Calu3 (cell line): Measurements from ENCODE around the gene NHERF2. TPM values are rescaled to one million over a fixed set of nuclear protein-coding genes. Genes with fewer than 3 reads are reported as not detected.

ENCODE experiments used
- BruUV-seq: library from RNA; stranded (reverse); fragments of 400-500 nt; replicated peaks from 2 replicates; lab custom pipeline; 2021; lab: Mats Ljungman, UMichigan
- CTCF ChIA-PET: fragments of 300-600 bp; sonication (Branson Sonifier 250); formaldehyde crosslinking; loops from one replicate; lab custom pipeline; 2022; ENCODE audit warnings: antibody characterized with exemption; lab: Charles Lee
- DNase-seq: peaks from one replicate; pipeline ENCODE4 v3.0.0; 2022
- H3K27ac Mint-ChIP-seq: one replicate; pipeline ENCODE4 v1.8.0; 2022; ENCODE audit warnings: mixed read lengths; ENCODE audit not compliant: unreplicated experiment
- H3K27me3 Mint-ChIP-seq: one replicate; pipeline ENCODE4 v1.8.0; 2022; ENCODE audit warnings: mixed read lengths; ENCODE audit not compliant: unreplicated experiment
- H3K36me3 Mint-ChIP-seq: one replicate; pipeline ENCODE4 v1.8.0; 2022; ENCODE audit warnings: mild to moderate bottlenecking, moderate library complexity, mixed read lengths; ENCODE audit not compliant: insufficient read depth, unreplicated experiment
- H3K4me1 Mint-ChIP-seq: one replicate; pipeline ENCODE4 v1.8.0; 2022; ENCODE audit warnings: mild to moderate bottlenecking, low read depth, mixed read lengths; ENCODE audit not compliant: unreplicated experiment
- H3K4me3 Mint-ChIP-seq: one replicate; pipeline ENCODE4 v1.8.0; 2022; ENCODE audit warnings: mild to moderate bottlenecking, low read depth, moderate library complexity, mixed read lengths; ENCODE audit not compliant: unreplicated experiment
- H3K9me3 Mint-ChIP-seq: one replicate; pipeline ENCODE4 v1.8.0; 2022; ENCODE audit warnings: low read depth, mixed read lengths; ENCODE audit not compliant: unreplicated experiment
- intact Hi-C: fragments of 100-400 bp; cut with micrococcal nuclease; formaldehyde crosslinking; loops from one replicate; pipeline ENCODE4 v1.10.0; 2022; ENCODE audit not compliant: unreplicated experiment
- total RNA-seq: library from RNA; stranded (reverse); gene quantifications from 2 replicates; pipeline ENCODE4 v1.2.3, GENCODE V29; 2022
- TF ChIP-seq, protein P1 (sequence below): fragments of 200-600 bp; IDR thresholded peaks from one replicate; pipeline ENCODE4 v1.8.0; 2022; ENCODE audit warnings: antibody characterized with exemption; ENCODE audit not compliant: unreplicated experiment

The NHERF2 gene
- total RNA-seq, 1 experiment from 2014 or later = 15.7 TPM

DNA sequence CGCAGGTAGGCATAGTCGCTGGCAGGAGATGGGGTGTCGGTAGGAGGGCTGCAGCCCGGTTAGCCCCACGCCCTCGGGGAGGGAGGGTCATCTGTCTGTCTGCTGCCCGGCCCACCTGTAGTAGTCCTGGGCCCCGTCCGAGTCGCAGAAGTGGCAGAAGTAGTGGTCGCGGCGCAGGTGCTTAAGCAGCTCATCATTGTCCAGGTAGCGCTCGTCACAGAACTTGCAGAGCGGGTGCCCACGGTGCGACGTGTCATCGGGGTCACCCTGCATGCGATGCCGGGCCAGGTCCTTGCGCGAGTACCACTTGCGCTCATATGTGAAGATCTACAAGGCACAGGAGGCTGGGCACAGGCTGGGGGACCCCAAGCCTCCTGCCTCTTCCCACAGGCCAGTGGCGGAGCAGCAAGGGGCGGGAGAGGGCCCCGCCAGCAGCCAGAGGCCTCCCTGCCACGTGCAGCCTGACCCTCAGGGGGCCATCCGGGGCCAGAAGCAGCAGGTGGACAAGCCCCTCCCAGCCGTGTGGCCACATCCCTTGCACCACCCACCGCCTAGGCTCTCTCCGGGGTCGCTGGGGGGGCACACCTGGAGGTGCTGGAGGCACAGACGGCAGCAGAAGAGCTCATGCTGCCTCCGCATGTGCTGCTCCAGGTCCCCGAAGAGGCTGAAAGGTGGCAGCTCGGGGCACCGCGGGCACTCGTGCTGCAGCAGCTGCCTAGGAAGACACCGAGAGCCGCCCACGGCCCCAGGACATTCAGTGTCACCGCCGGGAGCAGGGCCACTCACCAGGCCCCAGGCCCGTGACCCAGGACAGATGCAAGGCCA, 24.1 kb upstream of the NHERF2 start:
- Mint-ChIP-seq H3K9me3 (no peaks in the 10 kb centered on the region), H3K27me3 (no peaks in the 10 kb centered on the region), H3K4me3 (no peak overlapping the region), H3K36me3 (peaks cover 41% of the 10 kb centered on the region), H3K4me1 (peaks cover 26% of the 10 kb centered on the region), H3K27ac (no peak overlapping the region)
- CTCF ChIA-PET = interaction anchor here (0.6 to 2.0 kb wide), 5 partner anchors 10 to 151 kb away, joined by 3 to 7 read pairs (median 4); no protein-coding TSS in a partner anchor
- no peak for DNase-seq
- BruUV-seq = no TSS peak
- TF ChIP-seq, protein P1, sequence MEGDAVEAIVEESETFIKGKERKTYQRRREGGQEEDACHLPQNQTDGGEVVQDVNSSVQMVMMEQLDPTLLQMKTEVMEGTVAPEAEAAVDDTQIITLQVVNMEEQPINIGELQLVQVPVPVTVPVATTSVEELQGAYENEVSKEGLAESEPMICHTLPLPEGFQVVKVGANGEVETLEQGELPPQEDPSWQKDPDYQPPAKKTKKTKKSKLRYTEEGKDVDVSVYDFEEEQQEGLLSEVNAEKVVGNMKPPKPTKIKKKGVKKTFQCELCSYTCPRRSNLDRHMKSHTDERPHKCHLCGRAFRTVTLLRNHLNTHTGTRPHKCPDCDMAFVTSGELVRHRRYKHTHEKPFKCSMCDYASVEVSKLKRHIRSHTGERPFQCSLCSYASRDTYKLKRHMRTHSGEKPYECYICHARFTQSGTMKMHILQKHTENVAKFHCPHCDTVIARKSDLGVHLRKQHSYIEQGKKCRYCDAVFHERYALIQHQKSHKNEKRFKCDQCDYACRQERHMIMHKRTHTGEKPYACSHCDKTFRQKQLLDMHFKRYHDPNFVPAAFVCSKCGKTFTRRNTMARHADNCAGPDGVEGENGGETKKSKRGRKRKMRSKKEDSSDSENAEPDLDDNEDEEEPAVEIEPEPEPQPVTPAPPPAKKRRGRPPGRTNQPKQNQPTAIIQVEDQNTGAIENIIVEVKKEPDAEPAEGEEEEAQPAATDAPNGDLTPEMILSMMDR = no peak
- intact Hi-C loops = no loop called here

DNA sequence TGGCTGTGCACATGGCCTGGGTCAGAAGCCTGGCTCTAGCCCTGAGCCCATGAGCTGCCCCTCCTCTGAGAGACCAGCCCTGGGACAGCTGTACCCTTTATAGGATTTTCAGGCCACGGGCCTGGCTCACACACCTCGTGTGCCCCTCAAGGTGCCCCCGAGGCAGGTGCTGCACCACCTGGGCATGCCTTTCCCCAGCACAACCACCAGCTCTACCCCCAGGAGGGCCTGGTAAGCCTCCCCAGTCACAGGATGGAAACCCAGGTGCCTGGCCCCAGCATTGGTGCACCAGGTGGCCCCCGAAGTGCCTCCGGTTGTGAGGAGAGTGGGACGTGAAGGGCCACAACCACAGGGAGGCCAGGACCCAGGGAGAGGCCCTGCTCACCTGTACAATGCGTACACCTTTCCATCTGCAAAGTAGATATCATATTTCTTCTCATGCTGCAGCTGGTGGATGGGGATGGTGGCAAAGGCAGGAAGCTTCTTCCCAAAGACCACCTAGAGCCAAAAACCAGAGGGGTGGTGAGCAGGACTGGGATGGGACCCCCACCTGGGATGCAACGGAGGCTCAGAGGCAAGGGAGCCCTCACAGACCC, 23.4 kb upstream of the NHERF2 start:
- BruUV-seq = no TSS peak
- no peak overlapping the region for H3K4me3 Mint-ChIP-seq
- no peak overlapping the region for H3K27ac Mint-ChIP-seq
- intact Hi-C loops = no loop called here
- peaks cover 42% of the 10 kb centered on the region for H3K36me3 Mint-ChIP-seq
- no peaks in the 10 kb centered on the region for H3K27me3 Mint-ChIP-seq
- peaks cover 33% of the 10 kb centered on the region for H3K4me1 Mint-ChIP-seq
- H3K9me3 Mint-ChIP-seq = no peaks in the 10 kb centered on the region
- TF ChIP-seq, protein P1 = no peak
- no peak for DNase-seq
- CTCF ChIA-PET = interaction anchor here (0.6 to 2.0 kb wide), 9 partner anchors 8 to 150 kb away, joined by 3 to 11 read pairs (median 4); no protein-coding TSS in a partner anchor

DNA sequence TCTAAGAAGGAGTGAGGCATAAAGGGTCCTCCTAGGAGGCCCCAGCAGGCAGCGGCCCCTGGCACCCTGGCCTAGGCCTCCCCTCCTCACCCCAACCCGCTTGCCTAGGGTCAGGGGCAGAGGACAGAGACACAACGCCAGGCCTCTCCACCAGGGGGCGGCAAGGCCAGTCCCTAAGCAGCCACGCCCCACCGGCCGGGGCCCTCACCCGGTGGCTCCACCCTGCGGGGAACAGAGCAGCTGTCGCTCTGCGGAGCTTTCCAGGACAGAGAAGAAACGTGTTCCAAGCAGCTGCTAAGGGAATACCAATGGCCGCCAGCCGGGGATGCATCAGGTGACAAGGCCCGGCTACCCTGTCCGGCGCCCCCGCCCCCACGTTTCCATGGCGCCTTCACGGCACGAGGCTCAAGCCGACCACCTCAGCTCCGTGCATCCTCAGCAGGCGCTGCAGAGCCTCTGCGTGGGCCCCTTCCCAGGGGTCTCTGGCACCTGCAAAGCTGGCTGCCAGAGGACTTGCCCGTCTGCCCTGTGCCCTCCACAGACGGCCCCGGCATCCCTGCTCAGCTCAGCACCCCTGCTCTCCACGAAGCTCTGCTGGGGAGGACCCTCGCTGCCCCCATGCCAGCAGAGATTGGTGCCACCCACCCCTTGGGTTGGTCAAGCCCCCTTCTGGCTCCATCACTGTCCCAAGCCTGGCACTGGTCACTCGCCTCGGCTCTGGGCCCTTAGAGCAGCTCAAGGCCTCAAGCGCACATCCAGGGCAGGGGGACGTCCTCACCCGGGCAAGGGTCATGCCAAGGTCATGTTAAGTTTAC, 22.7 kb upstream of the NHERF2 start:
- Mint-ChIP-seq H3K36me3 (peaks cover 42% of the 10 kb centered on the region), H3K27ac (no peak overlapping the region), H3K4me1 (peaks cover 38% of the 10 kb centered on the region), H3K27me3 (no peaks in the 10 kb centered on the region), H3K9me3 (no peaks in the 10 kb centered on the region), H3K4me3 (peak overlapping the region; percentile 17)
- intact Hi-C loops = no loop called here
- peak; percentile 97 for DNase-seq
- TF ChIP-seq, protein P1 = peak; percentile 97
- CTCF ChIA-PET = interaction anchor here (0.6 to 2.0 kb wide), 11 partner anchors 8 to 149 kb away, joined by 3 to 11 read pairs (median 4); partner anchors contain the start of genes PKD1 and TBL3
- no TSS peak for BruUV-seq
